GM18951 (cell line): ENCODE results near the gene TRMO.

Experiments
- POLR2A ChIP-seq: IDR thresholded peaks from 4 replicates; pipeline ENCODE4 v1.6.1; 2011; ENCODE audit warnings: mild to moderate bottlenecking; ENCODE audit not compliant: insufficient read length, insufficient read depth; ENCODE audit errors: extremely low read depth
- in situ Hi-C: fragments of 300-500 bp; cut with MboI; formaldehyde crosslinking; loops from one replicate; pipeline ENCODE4 v1.12.0; 2022; ENCODE audit warnings: low sequenced_read_pairs, mixed read lengths, inconsistent platforms; ENCODE audit not compliant: unreplicated experiment

TRMO gene

DNA sequence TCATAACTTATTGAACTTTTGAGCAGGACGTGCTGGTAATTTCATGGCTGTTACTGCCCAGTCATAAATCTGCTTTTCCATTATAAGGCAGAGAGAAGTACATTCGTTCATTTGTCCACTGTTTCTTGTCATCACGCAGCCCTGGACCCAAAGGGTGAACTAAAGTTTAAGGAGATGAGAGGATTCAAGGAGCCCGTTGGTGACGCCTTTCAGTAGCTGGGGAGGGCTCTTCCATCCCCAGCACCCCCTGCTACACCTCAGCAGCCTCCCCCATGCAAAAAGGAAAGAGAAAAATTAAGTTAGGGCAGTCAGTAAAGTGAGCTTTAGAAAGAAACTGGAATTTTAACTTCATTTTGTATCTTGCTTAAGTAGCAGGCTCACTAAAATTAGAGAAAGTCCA lies 66.4 kb downstream of the TRMO start:
- TF ChIP-seq POLR2A, result no peak
- in situ Hi-C loops, result no loop called here

DNA sequence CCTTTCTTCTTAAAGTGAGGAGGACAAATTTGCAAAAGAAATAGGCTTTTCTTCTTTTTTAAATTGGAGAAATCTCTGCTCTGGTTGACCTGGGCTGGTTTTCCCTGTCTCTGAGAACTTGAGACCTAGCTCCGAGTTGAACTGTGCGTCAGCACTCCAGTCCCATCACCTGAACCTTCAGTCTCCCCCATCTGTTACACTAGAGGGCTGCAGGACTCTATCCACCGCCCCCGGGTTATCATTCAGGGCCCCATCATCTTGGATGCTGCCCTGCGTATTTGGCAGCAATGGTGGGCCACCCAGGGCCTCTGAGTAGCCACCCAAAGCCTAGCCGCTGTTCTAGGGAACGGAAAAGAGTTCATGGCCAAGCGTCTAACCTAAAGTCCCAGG lies 66.8 kb downstream of the TRMO start:
- TF ChIP-seq POLR2A, result no peak
- in situ Hi-C loops, result no loop called here

DNA sequence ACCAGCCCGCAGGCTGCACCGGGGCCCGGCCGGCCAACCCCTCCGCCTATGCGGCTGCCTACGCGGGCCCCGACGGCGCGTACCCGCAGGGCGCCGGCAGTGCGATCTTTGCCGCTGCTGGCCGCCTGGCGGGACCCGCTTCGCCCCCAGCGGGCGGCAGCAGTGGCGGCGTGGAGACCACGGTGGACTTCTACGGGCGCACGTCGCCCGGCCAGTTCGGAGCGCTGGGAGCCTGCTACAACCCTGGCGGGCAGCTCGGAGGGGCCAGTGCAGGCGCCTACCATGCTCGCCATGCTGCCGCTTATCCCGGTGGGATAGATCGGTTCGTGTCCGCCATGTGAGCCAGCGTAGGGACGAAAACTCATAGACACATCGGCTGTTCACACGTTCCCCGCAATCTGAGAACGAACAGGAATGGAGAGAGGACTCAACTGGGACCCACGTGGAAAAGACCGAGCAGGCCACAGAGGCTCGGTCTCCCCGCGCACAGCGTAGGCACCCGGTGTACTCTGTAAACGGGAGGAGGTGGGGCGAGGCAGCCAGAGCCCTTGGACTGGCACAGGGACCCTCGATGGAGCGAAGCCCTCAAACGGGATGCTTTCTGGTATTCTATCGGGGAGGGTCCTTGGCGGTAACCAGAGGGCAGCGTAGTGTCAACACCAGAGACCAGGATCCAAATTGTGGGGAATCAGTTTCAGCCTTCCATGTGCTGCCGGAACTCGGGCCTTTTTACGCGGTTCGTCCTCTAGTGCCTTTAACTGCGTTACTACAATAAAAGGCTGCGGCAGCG lies 67.4 kb downstream of the TRMO start:
- no peak for TF ChIP-seq POLR2A
- in situ Hi-C loops, result no loop called here
